GM18909 (cell line): ENCODE measurements around the gene SYT7.

ENCODE experiments used
- ATAC-seq: cut with Tn5 transposase; IDR thresholded peaks from one replicate; pipeline ENCODE4 v1.9.1; 2021; ENCODE audit warnings: mild to moderate bottlenecking; ENCODE audit not compliant: unreplicated experiment, poor library complexity

Gene SYT7

GRCh38 chr11:61503135-61503770 lies 77.6 kb downstream of the SYT7 start:
- no peak for ATAC-seq

DNA sequence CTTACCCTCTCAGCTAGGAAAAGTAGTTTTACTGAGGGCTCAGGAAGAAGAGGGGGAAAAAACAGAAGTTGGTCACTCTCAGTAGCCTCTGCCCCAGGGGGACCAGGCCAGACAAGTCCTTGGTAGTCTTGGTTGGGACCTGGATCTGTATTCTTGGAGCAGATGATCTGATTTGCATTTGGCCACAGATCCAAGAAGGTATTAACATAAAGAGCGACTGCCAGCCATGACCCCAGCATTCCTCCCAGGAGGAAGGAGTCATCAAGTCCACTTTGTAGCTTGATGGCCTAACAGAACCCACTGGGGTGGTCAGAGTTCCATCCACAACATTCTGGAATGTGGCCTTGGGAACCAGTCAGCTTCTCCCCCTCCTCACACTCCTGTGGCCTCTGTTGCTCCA lies 78.4 kb downstream of the SYT7 start:
- ATAC-seq = no peak

GRCh38 chr11:61499816-61500491 lies 80.9 kb downstream of the SYT7 start:
- ATAC-seq = no peak

DNA sequence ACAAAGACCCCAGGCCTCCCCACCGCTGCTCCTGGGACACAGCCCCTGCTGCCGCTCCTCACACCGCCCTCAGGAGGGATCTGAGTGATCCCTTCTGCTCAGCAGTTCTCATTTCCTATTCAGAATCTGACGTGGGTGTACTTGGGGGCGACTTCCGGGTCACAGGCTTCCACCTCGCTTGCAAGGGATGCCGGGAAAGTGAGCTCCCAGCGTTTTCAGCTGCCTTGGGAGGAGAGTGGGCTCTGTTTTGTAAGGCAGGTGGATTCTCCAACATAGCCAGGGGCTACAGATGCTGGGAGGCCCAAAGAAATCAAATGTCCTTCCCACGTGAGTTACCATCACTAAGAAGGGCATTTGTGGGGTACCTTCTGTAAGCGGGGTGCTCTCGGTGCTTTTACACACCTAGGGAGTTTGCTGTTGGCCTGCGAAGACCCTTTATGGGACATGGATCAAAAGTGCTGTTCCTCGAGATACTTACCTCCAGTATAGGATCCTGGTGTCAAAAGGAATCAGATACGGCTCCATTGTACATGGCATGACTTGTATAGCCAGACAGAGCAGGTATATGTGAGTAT lies 82.0 kb downstream of the SYT7 start:
- ATAC-seq = no peak

GRCh38 chr11:61497876-61498275 lies 83.0 kb downstream of the SYT7 start:
- no peak for ATAC-seq

DNA sequence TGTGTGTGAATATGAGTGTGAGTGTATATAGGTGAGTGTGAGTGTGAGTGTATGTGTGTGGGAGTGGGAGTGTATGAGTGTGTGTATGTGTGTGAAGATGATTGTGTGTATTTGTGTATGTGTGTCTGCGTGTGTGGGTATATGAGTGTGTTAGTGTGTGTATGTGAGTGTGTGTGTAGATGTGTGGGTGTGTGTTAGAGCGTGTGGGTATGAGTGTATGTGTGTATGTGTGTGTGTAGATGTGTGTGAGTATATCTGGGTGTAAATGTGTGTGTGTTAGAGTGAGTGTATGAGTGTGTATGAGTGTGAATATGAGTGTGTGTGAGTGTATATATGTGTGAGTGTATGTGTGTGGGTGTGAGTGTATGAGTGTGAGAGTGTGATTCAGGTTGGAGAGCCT lies 83.4 kb downstream of the SYT7 start:
- no peak for ATAC-seq

DNA sequence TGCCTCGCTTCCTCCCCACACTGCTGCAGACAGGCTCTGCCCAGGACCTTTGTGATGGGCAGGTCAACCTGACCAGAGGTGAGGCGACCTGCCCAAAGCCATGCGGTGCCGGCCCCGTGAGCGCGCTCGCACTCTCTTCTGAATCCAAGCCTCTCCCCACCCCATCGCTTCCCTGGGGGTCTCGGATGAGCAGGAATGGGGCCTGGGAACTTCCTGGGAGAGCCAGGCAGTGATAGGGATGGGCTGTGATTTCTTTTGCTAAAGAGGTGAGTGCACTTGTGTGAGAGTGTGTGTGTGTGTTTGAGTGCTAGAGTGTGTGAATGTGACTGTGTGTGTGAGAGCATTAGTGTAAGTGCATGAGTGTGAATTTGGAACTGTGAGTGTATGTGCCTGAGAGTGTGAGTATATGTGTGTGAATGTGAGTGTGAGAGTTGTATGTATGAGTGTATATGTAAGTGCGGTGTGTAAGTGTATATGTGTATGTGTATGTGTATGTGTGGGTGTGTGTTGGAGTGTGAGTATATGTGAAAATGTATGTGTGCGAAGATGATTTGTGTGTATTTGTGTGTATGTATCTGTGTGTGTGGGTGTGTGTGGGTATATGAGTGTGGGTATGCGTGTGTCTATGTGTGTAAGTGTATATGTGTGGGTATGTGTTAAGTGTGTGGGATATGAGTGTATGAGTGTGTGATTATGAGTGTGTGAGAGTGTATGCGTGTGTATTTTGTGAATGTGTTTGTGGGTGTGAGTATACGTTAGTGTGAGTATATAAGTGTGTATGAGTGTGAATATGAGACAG lies 84.1 kb downstream of the SYT7 start:
- no peak for ATAC-seq

GRCh38 chr11:61495801-61496601 lies 84.9 kb downstream of the SYT7 start:
- no peak for ATAC-seq

DNA sequence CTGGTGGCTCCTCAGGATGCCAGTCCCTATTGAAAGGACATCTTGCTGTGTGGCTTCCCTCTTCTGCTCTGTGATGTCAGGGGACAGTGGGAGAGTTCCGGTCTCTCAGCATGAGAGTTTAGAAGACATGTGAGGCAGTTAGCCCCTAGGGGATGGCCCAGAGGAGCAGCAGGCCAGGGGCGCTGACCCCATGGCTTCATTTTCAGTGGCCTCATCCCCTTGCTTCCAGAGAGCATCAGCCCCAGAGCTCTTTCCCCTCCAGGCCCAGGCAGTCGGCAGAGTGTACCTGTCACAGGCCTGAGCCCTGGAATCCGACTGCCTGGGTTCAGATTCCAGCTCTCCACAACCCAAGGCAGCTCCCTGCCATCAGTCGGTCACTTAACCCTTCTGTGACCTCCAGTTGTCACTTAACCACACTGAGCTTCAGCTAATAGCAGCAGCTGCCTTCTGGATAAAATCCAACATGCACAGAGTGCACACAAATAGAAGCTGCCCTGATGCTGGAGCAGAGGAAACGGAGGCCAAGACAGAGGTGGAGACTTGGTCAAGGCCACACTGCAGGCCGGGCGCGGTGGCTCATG lies 86.4 kb downstream of the SYT7 start:
- no peak for ATAC-seq

GRCh38 chr11:61491736-61492395 lies 89.0 kb downstream of the SYT7 start:
- no peak for ATAC-seq

- ATAC-seq = no peak
Measured at GRCh38 chr11:61489833-61490721, 90.8 kb downstream of the SYT7 start.

GRCh38 chr11:61488651-61489291 lies 92.1 kb downstream of the SYT7 start:
- no peak for ATAC-seq

GRCh38 chr11:61487342-61488025 lies 93.4 kb downstream of the SYT7 start:
- ATAC-seq = no peak

DNA sequence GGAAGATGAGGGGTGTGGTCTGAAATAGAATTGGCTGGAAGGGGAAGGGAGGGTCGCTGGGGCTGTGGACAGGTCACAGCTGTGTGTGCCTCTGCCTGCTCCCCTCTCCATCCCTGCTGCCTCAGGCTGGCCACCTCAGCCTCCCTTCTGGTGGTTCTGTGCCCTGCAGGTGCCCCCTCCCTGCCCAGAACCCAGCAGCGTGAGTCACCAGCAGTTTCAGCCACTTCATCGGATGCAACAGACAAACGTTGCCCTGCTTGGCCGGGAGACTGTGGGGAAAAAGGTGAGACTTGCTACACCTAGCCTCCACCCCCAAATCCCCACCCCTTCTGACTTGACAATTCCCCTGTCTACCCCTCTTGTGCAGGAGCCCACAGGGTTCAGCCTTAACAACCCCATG lies 94.1 kb downstream of the SYT7 start:
- ATAC-seq = no peak

- ATAC-seq = no peak
Measured at GRCh38 chr11:61486011-61486620, 94.8 kb downstream of the SYT7 start.

- ATAC-seq = no peak
Measured at GRCh38 chr11:61485080-61485479, 95.8 kb downstream of the SYT7 start.

DNA sequence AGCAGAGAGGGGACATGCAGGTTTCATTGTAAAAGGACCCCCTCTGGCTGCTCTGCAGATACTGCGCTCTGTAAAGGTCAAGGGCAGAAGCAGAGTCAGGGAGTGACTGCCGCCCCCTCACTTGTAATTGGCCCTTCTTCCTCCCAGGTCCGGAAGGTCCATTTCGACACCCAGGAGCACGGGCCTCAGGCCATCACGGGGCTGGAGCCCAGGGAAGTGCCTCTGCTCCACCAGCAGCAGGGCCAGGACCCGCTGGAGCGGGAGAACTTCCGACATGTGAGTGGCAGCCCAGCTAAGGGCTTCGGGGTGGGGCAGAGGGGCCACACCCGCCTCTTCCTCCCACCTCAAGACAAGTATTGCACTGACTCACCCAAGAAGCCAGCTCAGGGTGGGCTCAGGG lies 96.3 kb downstream of the SYT7 start:
- ATAC-seq = no peak
